OCI-LY1 (cell line): ENCODE results near the gene FOXI3.

Experiments
- EZH2 ChIP-seq: fragments of 200-600 bp; sonication (generic), shearing (Covaris generic); IDR thresholded peaks from 2 replicates; pipeline ENCODE4 v1.8.0; 2017; ENCODE audit warnings: borderline replicate concordance, mixed run types, mild to moderate bottlenecking, antibody characterized with exemption, low read length, moderate library complexity, mixed read lengths
- TF ChIP-seq, protein P1 (sequence below): fragments of 200-600 bp; sonication (generic), shearing (Covaris generic); IDR thresholded peaks from 2 replicates; pipeline ENCODE4 v1.5.1; 2017; ENCODE audit warnings: mild to moderate bottlenecking, antibody characterized with exemption, low read length, moderate library complexity, mixed read lengths

DNA sequence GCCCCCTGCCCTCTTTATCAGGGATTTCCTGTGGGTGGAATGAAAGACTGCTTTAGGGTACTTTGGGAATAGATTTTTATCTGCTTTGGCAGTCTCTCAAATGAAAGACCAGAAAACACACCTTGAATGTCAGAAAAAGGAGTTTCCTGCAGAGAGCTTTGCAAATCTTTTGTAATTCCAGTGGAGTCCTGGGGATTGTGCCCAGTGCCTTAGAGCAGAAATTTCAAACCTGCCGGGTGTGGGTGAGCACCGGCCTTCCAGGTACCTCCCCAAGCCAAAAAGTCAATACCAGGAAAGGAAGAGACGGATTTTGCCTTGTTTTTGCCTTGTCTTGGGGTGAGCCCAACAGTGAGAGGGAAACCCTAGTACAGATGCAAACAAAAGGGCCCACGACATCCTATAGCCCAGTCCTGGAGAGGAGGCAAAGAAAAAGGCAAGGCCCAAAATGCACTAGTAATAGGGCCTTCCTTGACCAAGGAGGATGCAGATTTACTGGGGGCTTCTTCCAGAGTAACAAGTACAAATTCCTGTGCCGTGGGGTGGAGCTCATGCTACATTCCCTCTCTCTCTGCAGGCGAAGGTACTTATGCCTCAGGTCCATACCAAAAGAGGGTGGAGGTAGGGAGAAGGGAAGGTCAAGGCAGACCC, 36.4 kb downstream of the FOXI3 start:
- TF ChIP-seq, protein P1, sequence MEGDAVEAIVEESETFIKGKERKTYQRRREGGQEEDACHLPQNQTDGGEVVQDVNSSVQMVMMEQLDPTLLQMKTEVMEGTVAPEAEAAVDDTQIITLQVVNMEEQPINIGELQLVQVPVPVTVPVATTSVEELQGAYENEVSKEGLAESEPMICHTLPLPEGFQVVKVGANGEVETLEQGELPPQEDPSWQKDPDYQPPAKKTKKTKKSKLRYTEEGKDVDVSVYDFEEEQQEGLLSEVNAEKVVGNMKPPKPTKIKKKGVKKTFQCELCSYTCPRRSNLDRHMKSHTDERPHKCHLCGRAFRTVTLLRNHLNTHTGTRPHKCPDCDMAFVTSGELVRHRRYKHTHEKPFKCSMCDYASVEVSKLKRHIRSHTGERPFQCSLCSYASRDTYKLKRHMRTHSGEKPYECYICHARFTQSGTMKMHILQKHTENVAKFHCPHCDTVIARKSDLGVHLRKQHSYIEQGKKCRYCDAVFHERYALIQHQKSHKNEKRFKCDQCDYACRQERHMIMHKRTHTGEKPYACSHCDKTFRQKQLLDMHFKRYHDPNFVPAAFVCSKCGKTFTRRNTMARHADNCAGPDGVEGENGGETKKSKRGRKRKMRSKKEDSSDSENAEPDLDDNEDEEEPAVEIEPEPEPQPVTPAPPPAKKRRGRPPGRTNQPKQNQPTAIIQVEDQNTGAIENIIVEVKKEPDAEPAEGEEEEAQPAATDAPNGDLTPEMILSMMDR: no peak
- no peak for TF ChIP-seq EZH2
